ENCODE data around the gene CACNA1D. TPM values are rescaled to one million over a fixed set of nuclear protein-coding genes. Genes with fewer than 3 reads are reported as not detected.
A peak's percentile ranks its signal among the peaks of the same experiment; 100 is the strongest.

CACNA1D gene
- total RNA-seq, 1 donor from 2014 or later: 1.1 TPM

- Mint-ChIP-seq H3K27me3 (ENCODE audit: low read depth) (no peaks in the 10 kb centered on the region), H3K4me1 (peaks cover 6% of the 10 kb centered on the region), H3K4me3 (no peak overlapping the region), H3K36me3 (ENCODE audit: low read depth) (no peaks in the 10 kb centered on the region), H3K9me3 (no peaks in the 10 kb centered on the region), H3K27ac (ENCODE audit: unreplicated experiment) (no peak overlapping the region)
- no peak for TF ChIP-seq CTCF (conservative IDR thresholded peaks at IDR 0.05)
- DNase-seq (ENCODE audit: low read depth, low spot score): no peak
Measured at GRCh38 chr3:53835257-53835656, 340.8 kb downstream of the CACNA1D start.

- Mint-ChIP-seq H3K4me1 (peaks cover 6% of the 10 kb centered on the region), H3K9me3 (no peaks in the 10 kb centered on the region), H3K4me3 (no peak overlapping the region), H3K36me3 (ENCODE audit: low read depth) (no peaks in the 10 kb centered on the region), H3K27me3 (ENCODE audit: low read depth) (no peaks in the 10 kb centered on the region), H3K27ac (ENCODE audit: unreplicated experiment) (no peak overlapping the region)
- TF ChIP-seq CTCF (conservative IDR thresholded peaks at IDR 0.05): no peak
- no peak for DNase-seq (ENCODE audit: low read depth, low spot score)
Measured at GRCh38 chr3:53836084-53836872, 341.9 kb downstream of the CACNA1D start.

- Mint-ChIP-seq H3K4me1 (peaks cover 6% of the 10 kb centered on the region), H3K4me3 (no peak overlapping the region), H3K9me3 (no peaks in the 10 kb centered on the region), H3K27me3 (ENCODE audit: low read depth) (no peaks in the 10 kb centered on the region), H3K36me3 (ENCODE audit: low read depth) (no peaks in the 10 kb centered on the region), H3K27ac (ENCODE audit: unreplicated experiment) (no peak overlapping the region)
- DNase-seq (ENCODE audit: low read depth, low spot score): no peak
- no peak for TF ChIP-seq CTCF (conservative IDR thresholded peaks at IDR 0.05)
Measured at GRCh38 chr3:53837331-53837730, 342.9 kb downstream of the CACNA1D start.

- no peak for TF ChIP-seq CTCF (conservative IDR thresholded peaks at IDR 0.05)
- Mint-ChIP-seq H3K36me3 (ENCODE audit: low read depth) (no peaks in the 10 kb centered on the region), H3K4me1 (peaks cover 26% of the 10 kb centered on the region), H3K27me3 (ENCODE audit: low read depth) (peaks cover 18% of the 10 kb centered on the region), H3K27ac (ENCODE audit: unreplicated experiment) (no peak overlapping the region), H3K9me3 (no peaks in the 10 kb centered on the region), H3K4me3 (no peak overlapping the region)
- no peak for DNase-seq (ENCODE audit: low read depth, low spot score)
Measured at GRCh38 chr3:53841296-53841695, 346.9 kb downstream of the CACNA1D start.

GRCh38 chr3:53842436-53843194 lies 348.2 kb downstream of the CACNA1D start:
- no peak overlapping the region for H3K27ac Mint-ChIP-seq (ENCODE audit: unreplicated experiment)
- no peaks in the 10 kb centered on the region for H3K36me3 Mint-ChIP-seq (ENCODE audit: low read depth)
- TF ChIP-seq CTCF (conservative IDR thresholded peaks at IDR 0.05): peak; percentile 44
- peak; percentile 17 for DNase-seq (ENCODE audit: low read depth, low spot score)
- peaks cover 30% of the 10 kb centered on the region for H3K27me3 Mint-ChIP-seq (ENCODE audit: low read depth)
- H3K4me1 Mint-ChIP-seq: peaks cover 26% of the 10 kb centered on the region
- peak overlapping the region; percentile 33 for H3K4me3 Mint-ChIP-seq
- H3K9me3 Mint-ChIP-seq: no peaks in the 10 kb centered on the region

Data from neural crest cell (in vitro differentiated cells).